A549 (cell line): Measurements from ENCODE around the gene SGCD.

ENCODE experiments used
- CTCF ChIP-seq: fragments of >200 bp; sonication (Bioruptor Twin); formaldehyde crosslinking; IDR thresholded peaks from 3 replicates; pipeline ENCODE4 v1.5.1; 2016
- ELK1 ChIP-seq: fragments of 150-350 bp; IDR thresholded peaks from 2 replicates; pipeline ENCODE4 v1.6.1; 2014; ENCODE audit warnings: low read depth, mild to moderate bottlenecking, low read length
- ESRRA ChIP-seq: fragments of 150-350 bp; IDR thresholded peaks from 2 replicates; pipeline ENCODE4 v1.6.1; 2014; ENCODE audit warnings: mild to moderate bottlenecking, low read length, borderline replicate concordance
- HMGXB4 ChIP-seq: fragments of 250-450 bp; sonication (Bioruptor Pico); IDR thresholded peaks from 2 replicates; pipeline ENCODE4 v1.5.0; 2021; ENCODE audit warnings: mild to moderate bottlenecking, moderate library complexity, borderline replicate concordance
- JUN ChIP-seq, 2 experiments: fragments of >200 bp; sonication (Bioruptor Twin); formaldehyde crosslinking; IDR thresholded peaks; 2 replicates in 1 of 2; 3 replicates in 1 of 2; pipeline ENCODE4 v1.6.1; 2016 to 2017
- PBX3 ChIP-seq: IDR thresholded peaks from 2 replicates; pipeline ENCODE4 v1.6.1; 2012
- PHF8 ChIP-seq: fragments of 200-600 bp; sonication (generic); IDR thresholded peaks from 2 replicates; pipeline ENCODE4 v1.6.1; 2016; ENCODE audit warnings: low read depth, mild to moderate bottlenecking, antibody characterized with exemption, moderate library complexity, borderline replicate concordance
- POLR2A ChIP-seq: IDR thresholded peaks from 2 replicates; pipeline ENCODE4 v1.6.1; 2012; ENCODE audit warnings: mild to moderate bottlenecking, low read length
- RAD21 ChIP-seq, 2 experiments: fragments of >200 bp in 1 of 2; sonication (Bioruptor Twin) in 1 of 2; formaldehyde crosslinking in 1 of 2; IDR thresholded peaks in 1 of 2; conservative IDR thresholded peaks in 1 of 2; 2 replicates in 1 of 2; 3 replicates in 1 of 2; pipeline ENCODE4 v1.6.1; 2012 to 2018; ENCODE audit warnings: inconsistent platforms in 1 of 2
- RCOR1 ChIP-seq: fragments of 150-350 bp; IDR thresholded peaks from 2 replicates; pipeline ENCODE4 v1.6.1; 2014; ENCODE audit warnings: antibody characterized with exemption, low read length, low read depth
- REST ChIP-seq: fragments of 200-600 bp; sonication (generic); IDR thresholded peaks from 2 replicates; pipeline ENCODE4 v1.6.1; 2016; ENCODE audit warnings: antibody characterized with exemption, mild to moderate bottlenecking, moderate library complexity

- TF ChIP-seq CTCF: no peak
- no peak for TF ChIP-seq POLR2A
- TF ChIP-seq JUN (IDR thresholded peaks at IDR 0.05): no peak
- no peak for TF ChIP-seq RAD21 (conservative IDR thresholded peaks at IDR 0.05 in 1 of 2, IDR thresholded peaks at IDR 0.05 in 1 of 2)
- no peak for TF ChIP-seq ESRRA
- no peak for TF ChIP-seq RCOR1
- no peak for TF ChIP-seq HMGXB4 (CRISPR knock-in tag)
- TF ChIP-seq REST: no peak
- TF ChIP-seq PHF8: no peak
- no peak for TF ChIP-seq ELK1
- no peak for TF ChIP-seq PBX3
Observed at GRCh38 chr5:156631005-156631404, 304.0 kb downstream of the SGCD start.
